Measurements from ENCODE around the gene SOCS6. TPM values are rescaled to one million over a fixed set of nuclear protein-coding genes. Genes with fewer than 3 reads are reported as not detected.
A peak's percentile ranks its signal among the peaks of the same experiment; 100 is the strongest.

SOCS6 gene
- total and polyA plus RNA-seq, 2 donors (not counting 3 experiments of a cell fraction or from before 2014, with no cell fraction given) = 8.6 to 15.0 TPM

DNA sequence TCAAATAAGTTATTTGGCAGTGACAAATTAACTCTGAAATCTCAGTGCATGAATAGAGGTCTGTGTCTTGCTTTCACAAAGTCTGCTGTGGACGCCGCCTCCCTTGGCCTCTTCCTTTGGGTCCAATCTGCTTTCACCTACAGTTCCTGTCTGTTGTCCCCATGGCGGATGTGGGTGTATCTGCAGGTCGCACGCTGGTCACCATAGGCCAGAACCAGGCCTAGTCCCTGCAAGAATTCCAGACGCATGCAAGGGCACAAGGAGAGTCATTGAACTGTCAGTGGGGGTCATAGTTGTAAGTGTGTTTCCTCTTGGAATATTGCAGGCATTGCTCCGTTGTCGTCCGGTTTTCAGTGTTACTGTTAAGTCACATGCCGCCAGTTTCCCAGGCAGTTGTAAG is 7.4 kb downstream of the SOCS6 start:
- Histone ChIP-seq H3K27ac (ENCODE audit: insufficient read depth, low read depth, low read length) (no peak overlapping the region), H3K9me3 (replicated peaks; ENCODE audit: control insufficient read depth, insufficient read depth, low read length) (no peaks in the 10 kb centered on the region), H3K27me3 (ENCODE audit: control insufficient read depth in 2 of 2, insufficient read depth in 2 of 2, low read length in 2 of 2) (no peaks in the 10 kb centered on the region), H2AFZ (ENCODE audit: low read depth, low read length) (no peak overlapping the region), H3K4me2 (ENCODE audit: insufficient read depth, low read length) (peak overlapping the region; percentile 33), H3K4me1 (ENCODE audit: control insufficient read depth, extremely low read depth, insufficient read depth, low read length) (peaks cover 21% of the 10 kb centered on the region), H4K20me1 (replicated peaks; ENCODE audit: control insufficient read depth, extremely low read depth, insufficient read depth, low read length) (peaks cover 6% of the 10 kb centered on the region), H3K36me3 (ENCODE audit: control insufficient read depth in 2 of 2, extremely low read depth in 1 of 2, insufficient read depth in 2 of 2, low read length in 2 of 2) (no peaks in the 10 kb centered on the region), H3K9me1 (replicated peaks; ENCODE audit: control insufficient read depth, extremely low read depth, insufficient read depth, low read length) (no peaks in the 10 kb centered on the region), H3K4me3 (replicated peaks in 1 of 3; ENCODE audit: insufficient read depth in 1 of 3, low read depth in 1 of 3, low read length in 3 of 3) (peak overlapping the region in 1 of 3 experiments; percentile 0), H3K9ac (replicated peaks; ENCODE audit: extremely low read depth, insufficient read depth, low read length) (no peak overlapping the region), H3K79me2 (ENCODE audit: control insufficient read depth, insufficient read depth, low read length) (peaks cover 97% of the 10 kb centered on the region)
- DNase-seq (ENCODE audit: low read depth, low spot score) = peak; percentile 50
- TF ChIP-seq MYC (IDR thresholded peaks at IDR 0.05; ENCODE audit: low read depth, low read length) = no peak
- no peak for TF ChIP-seq CTCF (IDR thresholded peaks at IDR 0.05; ENCODE audit: extremely low read depth in 1 of 2, insufficient read depth in 1 of 2, low read depth in 1 of 2, low read length in 2 of 2)
- no peak for TF ChIP-seq FOS (IDR thresholded peaks at IDR 0.05; ENCODE audit: borderline replicate concordance, insufficient read depth, low read length)
- TF ChIP-seq POLR2AphosphoS5 (IDR thresholded peaks at IDR 0.05; ENCODE audit: insufficient read depth, low read depth, low read length) = no peak
- TF ChIP-seq GATA2 (IDR thresholded peaks at IDR 0.05; ENCODE audit: insufficient read depth, insufficient read length, low read depth, low read length) = no peak
- dilution Hi-C loops (cut with MboI; ENCODE audit: extremely low pct_ligation_motif_present, low sequenced_read_pairs) = no loop called here
- CTCF ChIA-PET = interaction anchor here (0.9 to 2.5 kb wide), 5 partner anchors 10 to 138 kb away, joined by 3 to 15 read pairs (median 3); no protein-coding TSS in a partner anchor
- intact Hi-C loops (cut with micrococcal nuclease) = loop anchor here (5.0 kb wide), 1 partner anchor 36 kb away; no protein-coding TSS in a partner anchor
- POLR2A ChIA-PET = no interaction called here
- BruUV-seq (replicated peaks) = no TSS peak
- FAIRE-seq = peak; percentile 62

DNA sequence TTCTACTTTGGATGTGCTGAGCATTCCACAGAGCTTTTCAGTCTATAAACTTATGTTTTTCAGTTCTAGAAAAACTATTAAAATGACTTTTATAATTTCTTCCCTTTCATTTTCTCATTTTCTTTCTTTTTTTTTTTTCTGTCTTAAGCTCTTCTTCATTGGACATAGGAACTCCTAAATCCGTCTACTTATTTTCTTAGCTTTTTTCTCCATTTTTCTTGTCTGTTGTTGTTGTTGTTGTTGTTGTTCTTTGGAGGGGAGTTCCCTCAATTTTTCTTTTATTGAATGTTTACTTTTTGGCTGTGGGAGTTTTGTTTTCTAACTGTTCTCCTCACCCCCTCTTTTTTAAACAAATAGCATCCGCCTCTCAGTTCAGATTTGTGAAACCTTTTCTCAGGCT is 7.9 kb downstream of the SOCS6 start:
- Histone ChIP-seq H2AFZ (ENCODE audit: low read depth, low read length) (no peak overlapping the region), H3K79me2 (ENCODE audit: control insufficient read depth, insufficient read depth, low read length) (peaks cover 97% of the 10 kb centered on the region), H4K20me1 (replicated peaks; ENCODE audit: control insufficient read depth, extremely low read depth, insufficient read depth, low read length) (peaks cover 8% of the 10 kb centered on the region), H3K4me1 (ENCODE audit: control insufficient read depth, extremely low read depth, insufficient read depth, low read length) (peaks cover 21% of the 10 kb centered on the region), H3K27ac (ENCODE audit: insufficient read depth, low read depth, low read length) (no peak overlapping the region), H3K27me3 (ENCODE audit: control insufficient read depth in 2 of 2, insufficient read depth in 2 of 2, low read length in 2 of 2) (no peaks in the 10 kb centered on the region), H3K9ac (replicated peaks; ENCODE audit: extremely low read depth, insufficient read depth, low read length) (no peak overlapping the region), H3K9me1 (replicated peaks; ENCODE audit: control insufficient read depth, extremely low read depth, insufficient read depth, low read length) (no peaks in the 10 kb centered on the region), H3K36me3 (ENCODE audit: control insufficient read depth in 2 of 2, extremely low read depth in 1 of 2, insufficient read depth in 2 of 2, low read length in 2 of 2) (no peaks in the 10 kb centered on the region), H3K4me2 (ENCODE audit: insufficient read depth, low read length) (peak overlapping the region; percentile 33), H3K4me3 (replicated peaks in 1 of 3; ENCODE audit: insufficient read depth in 1 of 3, low read depth in 1 of 3, low read length in 3 of 3) (no peak overlapping the region), H3K9me3 (replicated peaks; ENCODE audit: control insufficient read depth, insufficient read depth, low read length) (no peaks in the 10 kb centered on the region)
- CTCF ChIA-PET = interaction anchor here (0.9 to 2.5 kb wide), 3 partner anchors 30 to 137 kb away, joined by 3 to 15 read pairs (median 8); no protein-coding TSS in a partner anchor
- TF ChIP-seq CTCF (IDR thresholded peaks at IDR 0.05; ENCODE audit: extremely low read depth in 1 of 2, insufficient read depth in 1 of 2, low read depth in 1 of 2, low read length in 2 of 2) (no peak), JUN (IDR thresholded peaks at IDR 0.05; ENCODE audit: borderline replicate concordance, insufficient read depth, insufficient read length, low read depth) (no peak), EZH2 (IDR thresholded peaks at IDR 0.05; ENCODE audit: borderline replicate concordance, low read depth, low read length, severe bottlenecking) (no peak), POLR2A (IDR thresholded peaks at IDR 0.05; ENCODE audit: low read depth, low read length) (no peak)
- FAIRE-seq (no peak), DNase-seq (ENCODE audit: low read depth, low spot score) (no peak)
- BruUV-seq (replicated peaks) = no TSS peak
- intact Hi-C loops (cut with micrococcal nuclease) (loop anchor here (5.0 kb wide), 1 partner anchor 36 kb away; no protein-coding TSS in a partner anchor), dilution Hi-C loops (cut with MboI; ENCODE audit: extremely low pct_ligation_motif_present, low sequenced_read_pairs) (no loop called here)
- POLR2A ChIA-PET = no interaction called here

Data from endothelial cell of umbilical vein (primary cell).